Esophagus (tissue), 2 donors: ENCODE data around the gene PAIP2. TPM values are rescaled to one million over a fixed set of nuclear protein-coding genes. Genes with fewer than 3 reads are reported as not detected.
"Not testable (repeated sequence)": the region's sequence is repeated elsewhere in the genome, so short reads cannot be mapped to it uniquely, and the experiment has no call there.

ENCODE experiments used
- H3K27ac ChIP-seq, 2 donors: one replicate each; pipeline ENCODE4 v1.5.1; 2013; ENCODE audit warnings: low read depth in 2 of 2, mild to moderate bottlenecking in 2 of 2, inconsistent platforms in 1 of 2, low read length in 1 of 2, moderate library complexity in 1 of 2
- H3K27me3 ChIP-seq, 2 donors: one replicate each; pipeline ENCODE4 v1.6.1; 2013; ENCODE audit warnings: low read length in 2 of 2, control low read depth in 1 of 2, mild to moderate bottlenecking in 1 of 2; ENCODE audit not compliant: insufficient read depth in 2 of 2, control insufficient read depth in 1 of 2
- H3K36me3 ChIP-seq, 2 donors: one replicate each; pipeline ENCODE4 v1.6.1; 2013; ENCODE audit warnings: low read length in 1 of 2; ENCODE audit not compliant: control insufficient read depth in 2 of 2, insufficient read depth in 2 of 2
- H3K4me1 ChIP-seq, 2 donors: one replicate each; pipeline ENCODE4 v1.6.1; 2013; ENCODE audit warnings: low read length in 1 of 2; ENCODE audit not compliant: control insufficient read depth in 2 of 2, insufficient read depth in 2 of 2
- H3K4me3 ChIP-seq, 2 donors: one replicate each; pipeline ENCODE4 v1.5.1; 2013; ENCODE audit warnings: low read length in 2 of 2, mild to moderate bottlenecking in 2 of 2, low read depth in 1 of 2, moderate library complexity in 1 of 2
- H3K9me3 ChIP-seq, 2 donors: one replicate each; pipeline ENCODE4 v1.6.1; 2013; ENCODE audit warnings: mild to moderate bottlenecking in 2 of 2, low read depth in 1 of 2, low read length in 1 of 2, moderate library complexity in 1 of 2; ENCODE audit not compliant: control insufficient read depth in 2 of 2, insufficient read depth in 1 of 2
- WGBS, 2 donors: extraction: QIAGEN DNeasy Blood & Tissue Kit; methylation state at CpG; one replicate each; pipeline ENCODE4 v1.1.7; 2013; 5-methylcytosine and 5-hydroxymethylcytosine counted together
- polyA plus RNA-seq, 2 donors: library from polyadenylated mRNA; stranded (reverse); fragments of 200-250 nt; gene quantifications; one replicate each; pipeline ENCODE4 v1.2.3, GENCODE V29; 2013
- donor health status: healthy with polysubstance abuse.
- donor health status: Bipolar disorder and iron deficiency.

PAIP2 gene
- polyA plus RNA-seq, 2 donors: 37.4 to 53.6 TPM

DNA sequence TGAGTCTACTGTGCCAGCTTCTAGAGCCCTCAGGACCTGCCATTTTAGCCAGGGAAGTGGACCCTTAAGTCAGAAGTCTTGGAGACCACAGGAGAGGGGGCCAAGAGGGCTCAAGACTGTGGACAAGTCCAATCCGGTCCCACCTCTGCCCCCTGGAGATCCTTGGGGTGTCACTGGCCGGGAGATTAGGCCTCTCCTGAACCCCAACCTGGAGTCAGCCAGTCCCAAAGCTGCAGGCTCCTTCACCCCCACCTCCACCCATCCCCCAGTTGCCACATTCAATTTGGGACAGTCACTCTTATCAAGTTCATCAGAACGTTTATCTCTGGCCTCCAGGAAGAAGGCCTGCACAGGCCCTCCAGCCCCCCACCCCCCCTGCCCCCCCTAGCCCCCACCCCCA lies 41.2 kb downstream of the PAIP2 start:
- Histone ChIP-seq H3K27ac (no peak overlapping the region), H3K36me3 (peaks cover 0 to 2% of the 10 kb centered on the region in 2 donors), H3K9me3 (no peaks in the 10 kb centered on the region), H3K4me3 (no peak overlapping the region), H3K4me1 (peaks cover 5 to 17% of the 10 kb centered on the region in 2 donors), H3K27me3 (no peaks in the 10 kb centered on the region)
- 58 to 70% methylated on average over 3 of the region's 3 CpGs for WGBS, 2 donors

DNA sequence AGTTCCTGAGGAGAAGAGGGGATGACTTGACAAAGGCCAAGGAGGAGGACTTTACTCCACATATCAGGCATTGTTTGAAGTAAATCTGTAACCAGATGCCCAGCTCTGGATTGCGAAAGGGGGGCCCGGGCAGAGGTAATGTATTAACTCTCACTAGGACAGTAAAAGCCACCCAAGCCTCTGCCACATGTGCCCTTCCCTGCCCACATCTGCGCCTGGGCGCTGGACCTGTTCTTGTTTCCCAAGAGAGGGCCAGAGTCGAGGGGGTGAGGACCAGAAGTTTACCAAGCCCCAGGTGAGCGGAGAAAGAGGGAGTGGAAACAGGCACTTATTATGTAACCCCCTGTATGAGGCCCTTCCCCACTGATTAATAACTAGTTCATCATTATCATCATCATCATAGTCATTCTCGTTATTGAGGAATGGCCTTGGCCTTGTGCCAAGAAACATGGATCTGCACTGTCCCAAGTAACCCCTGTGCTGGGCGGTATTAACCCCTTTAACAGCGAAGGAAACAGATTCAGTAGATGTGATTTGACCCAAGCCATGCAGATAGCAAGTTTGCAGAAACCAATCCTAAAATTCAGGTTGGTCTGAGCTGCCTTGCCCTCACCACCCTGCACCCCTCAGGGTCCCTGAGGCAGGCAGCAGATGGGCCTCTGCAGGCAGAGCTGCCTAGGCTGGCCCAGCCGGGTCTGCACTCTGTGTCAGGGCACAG lies 41.8 kb downstream of the PAIP2 start, which contains the start of gene SLC23A1:
Gene SLC23A1 (minus strand): TSS at position 23 of the 718 bp plus-strand sequence. CDS start 44 bp downstream, outside the sequence.
- peak within 1 kb of the TSS in 1 of 2 donors; percentile 70 for H3K27ac ChIP-seq

DNA sequence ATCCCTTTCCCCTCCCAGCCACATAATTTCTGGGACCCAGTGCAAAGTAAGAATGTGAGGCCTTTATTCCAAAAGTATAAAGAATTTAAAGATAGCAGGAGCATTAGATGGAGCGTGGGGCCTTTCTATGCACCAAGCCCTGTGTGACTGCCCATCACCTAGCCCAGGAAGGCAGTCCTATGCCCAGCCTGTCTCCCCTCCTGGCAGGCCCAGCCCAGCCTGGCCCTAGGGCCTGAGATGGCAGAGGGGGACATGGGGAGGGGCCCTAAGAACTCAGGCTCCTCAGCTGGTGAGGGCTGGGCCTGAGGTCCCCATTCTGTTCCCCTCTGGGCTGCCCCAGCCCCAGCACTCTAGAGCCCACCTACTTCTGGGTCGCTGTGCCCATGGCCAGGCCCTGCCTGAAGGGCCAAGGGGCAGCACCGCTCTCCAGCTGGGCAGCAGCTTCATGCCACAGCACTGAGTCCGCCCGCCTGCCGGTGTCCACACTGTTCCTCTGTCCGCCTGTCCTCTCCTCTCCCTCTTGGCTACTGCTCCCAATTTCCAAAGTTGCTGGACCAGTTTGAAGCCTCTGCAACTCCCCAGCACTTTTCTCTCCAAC lies 42.4 kb downstream of the PAIP2 start:
- no peaks in the 10 kb centered on the region for H3K27me3 ChIP-seq
- WGBS, 2 donors: 65% methylated on average over 7 of the region's 7 CpGs
- peak overlapping the region; percentile 70 to 77 for H3K27ac ChIP-seq
- H3K4me1 ChIP-seq: peaks cover 5 to 18% of the 10 kb centered on the region in 2 donors
- no peak overlapping the region for H3K4me3 ChIP-seq
- H3K9me3 ChIP-seq: no peaks in the 10 kb centered on the region
- peaks cover 0 to 3% of the 10 kb centered on the region in 2 donors for H3K36me3 ChIP-seq

More for the DNA sequence above, 41.8 kb downstream of the PAIP2 start, which contains the start of gene SLC23A1:
- no peaks in the 10 kb centered on the region for H3K9me3 ChIP-seq
- peaks cover 5 to 21% of the 10 kb centered on the region in 2 donors for H3K4me1 ChIP-seq
- H3K36me3 ChIP-seq: peaks cover 0 to 3% of the 10 kb centered on the region in 2 donors
- H3K27me3 ChIP-seq: no peaks in the 10 kb centered on the region
- no peak within 1 kb of the TSS for H3K4me3 ChIP-seq
- WGBS, 2 donors: 54 to 63% methylated on average over 10 of the region's 10 CpGs

DNA sequence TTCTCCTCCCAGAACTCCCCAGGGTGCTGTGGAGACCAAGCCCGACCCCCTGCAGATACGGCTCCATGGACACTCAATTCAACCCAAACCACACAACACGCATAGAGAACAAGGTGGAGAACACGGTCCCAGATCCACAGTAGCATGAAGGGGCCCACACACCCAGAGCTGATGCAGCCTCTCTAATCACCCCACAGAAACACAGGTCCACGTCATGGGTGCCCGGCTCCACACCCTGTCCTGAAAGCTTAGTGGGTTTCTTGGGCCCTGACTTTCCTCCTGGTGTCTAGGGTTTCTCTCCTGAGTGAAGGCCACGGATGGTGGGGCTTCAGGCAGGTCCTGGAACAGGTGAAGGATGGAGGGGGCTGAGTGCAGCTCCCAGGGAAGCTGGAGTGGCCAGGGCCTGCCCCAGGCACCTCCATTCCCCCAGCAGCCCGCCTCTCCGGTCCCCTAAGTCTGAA lies 43.0 kb downstream of the PAIP2 start:
- peak overlapping the region in 1 of 2 donors; percentile 20 for H3K4me3 ChIP-seq
- H3K4me1 ChIP-seq: peaks cover 5 to 19% of the 10 kb centered on the region in 2 donors
- H3K27me3 ChIP-seq: no peaks in the 10 kb centered on the region
- H3K27ac ChIP-seq: peak overlapping the region; percentile 70 to 77
- H3K9me3 ChIP-seq: no peaks in the 10 kb centered on the region
- 43 to 48% methylated on average over 9 of the region's 9 CpGs for WGBS, 2 donors
- H3K36me3 ChIP-seq: peaks cover 0 to 3% of the 10 kb centered on the region in 2 donors

DNA sequence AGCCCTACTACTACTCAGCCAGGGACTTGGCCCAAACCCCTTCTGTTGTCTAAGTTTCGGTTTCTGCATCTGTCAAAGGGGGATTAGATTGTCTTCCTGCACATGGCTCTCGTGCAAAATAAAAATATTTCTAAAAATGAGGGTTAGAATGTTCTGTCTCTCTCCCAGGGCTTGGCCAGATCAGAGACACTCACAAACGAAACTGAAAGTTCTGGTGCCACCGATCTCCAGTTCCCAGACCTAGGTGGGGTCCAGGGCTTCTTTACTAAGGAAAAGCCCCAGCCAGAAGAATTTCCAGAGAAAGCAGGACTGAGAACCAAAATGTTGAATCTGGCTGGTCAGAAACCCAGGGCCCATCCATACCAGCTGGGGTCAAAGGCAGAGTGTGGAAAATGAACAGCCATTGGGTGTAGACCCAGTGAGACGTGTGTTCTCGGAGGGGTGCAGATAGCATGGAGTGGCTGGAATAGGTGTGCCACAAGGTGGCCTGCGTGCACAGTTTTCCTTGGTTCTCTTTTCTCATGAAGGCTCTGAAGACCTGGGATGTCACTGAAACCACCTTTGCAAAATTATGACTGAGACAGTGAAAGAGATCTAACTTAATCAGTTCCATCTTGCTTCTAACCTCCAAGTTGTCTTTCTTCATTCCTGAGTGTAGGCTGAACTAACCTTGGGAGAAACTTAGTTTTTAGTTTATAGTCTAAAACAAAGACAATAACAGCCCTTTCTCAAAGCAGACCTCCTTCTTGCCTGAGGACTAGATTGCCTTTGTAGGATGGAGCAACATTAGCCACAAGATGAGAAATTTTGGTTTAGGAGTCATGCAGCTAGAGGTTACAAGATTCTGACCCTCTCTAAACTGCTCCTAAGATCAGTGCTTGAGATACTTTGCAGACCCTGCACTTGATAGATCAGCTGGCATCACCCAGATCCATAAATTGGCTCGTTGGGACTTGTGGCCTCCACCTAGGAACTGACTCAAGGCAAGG lies 43.7 kb downstream of the PAIP2 start:
- no peaks in the 10 kb centered on the region for H3K9me3 ChIP-seq
- peaks cover 5 to 24% of the 10 kb centered on the region in 2 donors for H3K4me1 ChIP-seq
- H3K4me3 ChIP-seq: peak overlapping the region; percentile 7 to 20
- no peaks in the 10 kb centered on the region for H3K27me3 ChIP-seq
- peaks cover 0 to 3% of the 10 kb centered on the region in 2 donors for H3K36me3 ChIP-seq
- 27% methylated on average over 8 of the region's 8 CpGs for WGBS, 2 donors
- peak overlapping the region; percentile 77 for H3K27ac ChIP-seq

DNA sequence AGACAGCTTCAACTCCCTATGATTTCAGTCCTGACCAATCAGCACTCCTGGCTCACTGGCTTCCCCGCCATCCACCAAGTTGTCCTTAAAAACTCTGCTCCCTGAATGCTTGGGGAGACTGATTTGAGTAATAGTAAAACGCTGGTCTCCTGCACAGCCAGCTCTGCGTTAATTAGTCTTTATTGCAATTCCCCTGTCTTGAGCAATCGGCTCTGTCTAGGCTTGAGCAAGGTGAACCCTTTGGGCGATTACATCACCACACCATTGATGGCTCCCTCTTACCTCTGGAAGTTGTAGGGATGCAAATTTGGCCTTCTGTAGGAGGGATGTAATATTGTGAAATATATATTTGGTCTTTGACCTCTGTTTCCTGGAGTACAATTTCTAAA lies 44.4 kb downstream of the PAIP2 start:
- Histone ChIP-seq H3K36me3 (peaks cover 0 to 3% of the 10 kb centered on the region in 2 donors), H3K4me3 (no peak overlapping the region), H3K9me3 (no peaks in the 10 kb centered on the region), H3K4me1 (peaks cover 5 to 24% of the 10 kb centered on the region in 2 donors), H3K27me3 (no peaks in the 10 kb centered on the region), H3K27ac (peak overlapping the region; percentile 26 to 77)
- 61 to 66% methylated on average over 5 of the region's 5 CpGs for WGBS, 2 donors

DNA sequence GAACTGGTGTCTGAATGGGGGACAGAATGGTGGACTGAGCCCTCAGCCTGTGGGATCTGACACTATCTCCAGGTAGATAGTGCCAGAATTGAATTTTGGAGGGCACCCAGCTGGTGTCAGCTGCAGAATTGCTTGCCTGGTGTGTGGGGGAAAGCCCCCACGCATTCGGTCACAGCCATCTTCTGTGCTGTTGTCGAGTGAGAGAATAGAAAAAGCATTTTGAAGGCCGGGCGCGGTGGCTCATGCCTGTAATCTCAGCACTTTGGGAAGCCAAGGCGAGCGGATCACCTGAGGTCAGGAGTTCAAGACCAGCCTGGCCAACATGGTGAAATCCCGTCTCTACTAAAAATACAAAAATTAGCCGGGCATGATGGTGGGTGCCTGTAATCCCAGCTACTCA lies 45.3 kb downstream of the PAIP2 start:
- peaks cover 5 to 29% of the 10 kb centered on the region in 2 donors for H3K4me1 ChIP-seq
- H3K4me3 ChIP-seq, H3K36me3 ChIP-seq, H3K27me3 ChIP-seq, H3K9me3 ChIP-seq, H3K27ac ChIP-seq: not testable (repeated sequence)
- 94% methylated on average over 10 of the region's 10 CpGs for WGBS, 2 donors

DNA sequence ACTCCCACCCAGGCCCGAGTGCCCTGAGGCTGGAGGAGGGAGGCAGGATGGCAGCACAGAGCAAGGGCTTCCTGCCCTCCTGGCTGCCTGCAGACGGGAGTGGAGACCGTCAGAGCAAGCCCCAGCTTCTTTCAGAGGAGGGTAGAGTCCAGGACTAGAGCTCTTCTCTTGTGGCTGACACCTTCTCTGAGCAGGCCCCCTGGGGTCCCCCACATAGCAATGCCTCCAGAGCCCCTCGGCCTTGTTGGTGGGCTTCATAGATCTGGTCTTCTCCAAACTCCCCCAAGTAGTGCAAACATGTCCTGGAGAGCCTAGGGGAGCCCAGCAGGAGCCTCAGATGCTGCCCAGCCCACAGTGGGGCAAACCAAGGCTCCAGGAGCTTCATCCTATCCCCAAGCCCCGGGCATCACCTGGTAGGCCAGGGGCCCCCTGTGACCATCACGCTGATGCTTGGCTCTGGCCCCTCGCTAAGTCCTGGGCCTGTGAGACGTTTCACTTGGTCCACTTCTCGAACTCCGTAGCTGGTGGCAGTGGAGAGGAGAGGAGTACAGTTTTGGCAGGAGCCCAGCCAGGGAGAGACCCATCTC lies 46.0 kb downstream of the PAIP2 start:
- no peaks in the 10 kb centered on the region for H3K9me3 ChIP-seq
- H3K36me3 ChIP-seq: peaks cover 0 to 2% of the 10 kb centered on the region in 2 donors
- H3K27me3 ChIP-seq: no peaks in the 10 kb centered on the region
- no peak overlapping the region for H3K4me3 ChIP-seq
- peaks cover 5 to 30% of the 10 kb centered on the region in 2 donors for H3K4me1 ChIP-seq
- 68 to 77% methylated on average over 10 of the region's 10 CpGs for WGBS, 2 donors
- H3K27ac ChIP-seq: peak overlapping the region in 1 of 2 donors; percentile 5
